SK-N-SH treated with all-trans-retinoic acid at 6 μM for 48 hours (cell line): Measurements from ENCODE around the gene UGP2.

Source experiments
- ATAC-seq: fragments of 200-7000 bp; cut with Tn5 transposase; 3 replicates; pipeline ENCODE4 v1.9.1; 2020; ENCODE audit warnings: mild to moderate bottlenecking, moderate library complexity
- BACH2 ChIP-seq: fragments of 250-450 bp; sonication (Bioruptor Pico); IDR thresholded peaks from 2 replicates; pipeline ENCODE4 v1.9.0; 2021; ENCODE audit warnings: mild to moderate bottlenecking, borderline replicate concordance
- CSDC2 ChIP-seq: fragments of 250-450 bp; sonication (Bioruptor Pico); IDR thresholded peaks from 2 replicates; pipeline ENCODE4 v1.5.0; 2020; ENCODE audit warnings: mild to moderate bottlenecking, moderate library complexity
- GLIS3 ChIP-seq: fragments of 250-450 bp; sonication (Bioruptor Pico); IDR thresholded peaks from 2 replicates; pipeline ENCODE4 v1.5.0; 2020; ENCODE audit warnings: mild to moderate bottlenecking, moderate library complexity
- ISL1 ChIP-seq: fragments of 250-450 bp; sonication (Bioruptor Pico); IDR thresholded peaks from 2 replicates; pipeline ENCODE4 v2.1.2; 2022; ENCODE audit warnings: mild to moderate bottlenecking, moderate library complexity
- OSR1 ChIP-seq: fragments of 250-450 bp; sonication (Bioruptor Pico); IDR thresholded peaks from 2 replicates; pipeline ENCODE4 v1.8.0; 2022; ENCODE audit warnings: moderate library complexity, mild to moderate bottlenecking, inconsistent platforms
- PPARA ChIP-seq: fragments of 250-450 bp; sonication (Bioruptor Pico); IDR thresholded peaks from 2 replicates; pipeline ENCODE4 v1.5.0; 2020; ENCODE audit warnings: mild to moderate bottlenecking, borderline replicate concordance
- RARB ChIP-seq: fragments of 250-450 bp; sonication (Bioruptor Pico); IDR thresholded peaks from 2 replicates; pipeline ENCODE4 v1.8.0; 2021; ENCODE audit warnings: mild to moderate bottlenecking, moderate library complexity
- SNAI2 ChIP-seq: fragments of 250-450 bp; sonication (Bioruptor Pico); IDR thresholded peaks from 2 replicates; pipeline ENCODE4 v1.5.0; 2020; ENCODE audit warnings: mild to moderate bottlenecking, moderate library complexity
- TCF4 ChIP-seq: fragments of 250-450 bp; sonication (Bioruptor Pico); IDR thresholded peaks from 2 replicates; pipeline ENCODE4 v1.8.0; 2021; ENCODE audit warnings: mild to moderate bottlenecking, moderate library complexity, borderline replicate concordance
- TOX ChIP-seq: fragments of 250-450 bp; sonication (Bioruptor Pico); IDR thresholded peaks from 2 replicates; pipeline ENCODE4 v1.8.0; 2021; ENCODE audit warnings: mild to moderate bottlenecking, moderate library complexity, borderline replicate concordance
- ZC3H10 ChIP-seq: fragments of 250-450 bp; sonication (Bioruptor Pico); IDR thresholded peaks from 2 replicates; pipeline ENCODE4 v1.5.1; 2021; ENCODE audit warnings: mild to moderate bottlenecking, moderate library complexity
- ZFP3 ChIP-seq: fragments of 250-450 bp; sonication (Bioruptor Pico); IDR thresholded peaks from 2 replicates; pipeline ENCODE4 v1.5.0; 2020; ENCODE audit warnings: mild to moderate bottlenecking, moderate library complexity
- ZFP30 ChIP-seq: fragments of 450-650 bp; formaldehyde crosslinking; IDR thresholded peaks from 2 replicates; pipeline ENCODE4 v1.5.0; 2022; ENCODE audit warnings: mild to moderate bottlenecking, moderate library complexity
- ZNF565 ChIP-seq: fragments of 450-650 bp; formaldehyde crosslinking; conservative IDR thresholded peaks from 2 replicates; pipeline ENCODE4 v1.5.0; 2020; ENCODE audit warnings: low read depth, mild to moderate bottlenecking, moderate library complexity
- ZNF70 ChIP-seq: fragments of 450-650 bp; formaldehyde crosslinking; IDR thresholded peaks from 2 replicates; pipeline ENCODE4 v1.5.0; 2020; ENCODE audit warnings: mild to moderate bottlenecking, moderate library complexity
- ZNF8 ChIP-seq: fragments of 450-650 bp; formaldehyde crosslinking; IDR thresholded peaks from 2 replicates; pipeline ENCODE4 v1.5.0; 2020; ENCODE audit warnings: mild to moderate bottlenecking, moderate library complexity
- TF ChIP-seq, protein P1 (sequence below): fragments of 250-450 bp; sonication (Bioruptor Pico); IDR thresholded peaks from 2 replicates; pipeline ENCODE4 v1.8.0; 2020; ENCODE audit warnings: mild to moderate bottlenecking, moderate library complexity, borderline replicate concordance
- TF ChIP-seq, protein P2 (sequence below): fragments of 250-450 bp; sonication (Bioruptor Pico); IDR thresholded peaks from 2 replicates; pipeline ENCODE4 v1.5.1; 2020; ENCODE audit warnings: low read depth, mild to moderate bottlenecking, moderate library complexity
- TF ChIP-seq, protein P3 (sequence below): fragments of 250-450 bp; sonication (Bioruptor Pico); IDR thresholded peaks from 2 replicates; pipeline ENCODE4 v1.5.0; 2020; ENCODE audit warnings: mild to moderate bottlenecking, moderate library complexity
- TF ChIP-seq, protein P4 (sequence below): fragments of 250-450 bp; sonication (Bioruptor Pico); IDR thresholded peaks from 2 replicates; pipeline ENCODE4 v1.8.0; 2021; ENCODE audit warnings: low read depth, mild to moderate bottlenecking, moderate library complexity, borderline replicate concordance

Gene UGP2

DNA sequence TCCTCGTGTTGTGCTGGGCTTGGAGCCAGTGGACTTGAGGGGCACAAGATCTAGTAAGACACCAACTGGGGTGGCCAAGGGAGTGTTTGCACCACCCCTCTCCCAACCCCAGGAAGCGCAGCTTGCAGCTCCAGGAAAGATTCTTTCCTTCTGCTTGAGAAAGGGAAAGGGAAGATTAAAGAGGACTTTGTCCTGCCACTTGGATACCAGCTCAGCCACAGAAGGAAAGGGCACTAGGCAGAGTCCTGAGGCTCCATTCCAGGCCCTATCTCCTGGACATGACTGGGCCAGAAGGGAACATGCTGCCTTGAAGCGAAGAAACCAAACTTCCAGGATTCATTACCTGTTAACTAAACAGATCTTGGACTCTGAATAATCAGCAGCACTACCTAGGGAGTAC, 44.9 kb upstream of the UGP2 start:
- ATAC-seq = no peak
- no peak for TF ChIP-seq ZNF8 (CRISPR knock-in tag)
- no peak for TF ChIP-seq TCF4 (CRISPR knock-in tag)
- no peak for TF ChIP-seq SNAI2 (CRISPR knock-in tag)
- TF ChIP-seq OSR1 (CRISPR knock-in tag) = no peak
- no peak for TF ChIP-seq ZFP30 (CRISPR knock-in tag)
- no peak for TF ChIP-seq TOX (CRISPR knock-in tag)
- TF ChIP-seq ZNF565 (CRISPR knock-in tag) = no peak
- no peak for TF ChIP-seq GLIS3
- TF ChIP-seq ZC3H10 (CRISPR knock-in tag) = no peak
- no peak for TF ChIP-seq ISL1 (CRISPR knock-in tag)
- TF ChIP-seq, protein P1, sequence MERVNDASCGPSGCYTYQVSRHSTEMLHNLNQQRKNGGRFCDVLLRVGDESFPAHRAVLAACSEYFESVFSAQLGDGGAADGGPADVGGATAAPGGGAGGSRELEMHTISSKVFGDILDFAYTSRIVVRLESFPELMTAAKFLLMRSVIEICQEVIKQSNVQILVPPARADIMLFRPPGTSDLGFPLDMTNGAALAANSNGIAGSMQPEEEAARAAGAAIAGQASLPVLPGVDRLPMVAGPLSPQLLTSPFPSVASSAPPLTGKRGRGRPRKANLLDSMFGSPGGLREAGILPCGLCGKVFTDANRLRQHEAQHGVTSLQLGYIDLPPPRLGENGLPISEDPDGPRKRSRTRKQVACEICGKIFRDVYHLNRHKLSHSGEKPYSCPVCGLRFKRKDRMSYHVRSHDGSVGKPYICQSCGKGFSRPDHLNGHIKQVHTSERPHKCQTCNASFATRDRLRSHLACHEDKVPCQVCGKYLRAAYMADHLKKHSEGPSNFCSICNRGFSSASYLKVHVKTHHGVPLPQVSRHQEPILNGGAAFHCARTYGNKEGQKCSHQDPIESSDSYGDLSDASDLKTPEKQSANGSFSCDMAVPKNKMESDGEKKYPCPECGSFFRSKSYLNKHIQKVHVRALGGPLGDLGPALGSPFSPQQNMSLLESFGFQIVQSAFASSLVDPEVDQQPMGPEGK (CRISPR knock-in tag) = no peak
- no peak for TF ChIP-seq ZFP3
- TF ChIP-seq RARB = no peak
- TF ChIP-seq BACH2 = no peak
- TF ChIP-seq, protein P2, sequence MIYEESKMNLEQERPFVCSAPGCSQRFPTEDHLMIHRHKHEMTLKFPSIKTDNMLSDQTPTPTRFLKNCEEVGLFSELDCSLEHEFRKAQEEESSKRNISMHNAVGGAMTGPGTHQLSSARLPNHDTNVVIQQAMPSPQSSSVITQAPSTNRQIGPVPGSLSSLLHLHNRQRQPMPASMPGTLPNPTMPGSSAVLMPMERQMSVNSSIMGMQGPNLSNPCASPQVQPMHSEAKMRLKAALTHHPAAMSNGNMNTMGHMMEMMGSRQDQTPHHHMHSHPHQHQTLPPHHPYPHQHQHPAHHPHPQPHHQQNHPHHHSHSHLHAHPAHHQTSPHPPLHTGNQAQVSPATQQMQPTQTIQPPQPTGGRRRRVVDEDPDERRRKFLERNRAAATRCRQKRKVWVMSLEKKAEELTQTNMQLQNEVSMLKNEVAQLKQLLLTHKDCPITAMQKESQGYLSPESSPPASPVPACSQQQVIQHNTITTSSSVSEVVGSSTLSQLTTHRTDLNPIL = no peak

DNA sequence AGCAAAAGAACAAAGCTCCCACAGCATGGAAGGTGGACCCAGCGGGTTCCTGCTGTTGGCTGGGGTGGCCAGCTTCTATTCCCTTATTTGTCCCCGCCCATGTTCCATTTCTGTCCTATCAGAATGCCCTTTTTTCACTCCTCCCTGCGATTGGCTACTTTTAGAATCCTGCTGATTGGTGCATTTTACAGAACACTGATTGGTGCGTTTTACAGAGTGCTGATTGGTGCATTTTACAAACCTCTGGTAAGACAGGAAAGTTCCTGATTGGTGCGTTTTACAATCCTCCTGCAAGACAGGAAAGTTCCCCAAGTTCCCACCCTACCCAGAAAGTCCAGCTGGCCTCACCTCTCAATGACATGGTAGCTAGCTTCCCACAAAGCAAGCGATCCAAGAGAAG, 40.2 kb upstream of the UGP2 start:
- no peak for ATAC-seq
- TF ChIP-seq ZNF70 (CRISPR knock-in tag) = no peak
- TF ChIP-seq ZC3H10 (CRISPR knock-in tag) = no peak
- TF ChIP-seq CSDC2 (CRISPR knock-in tag) = no peak
- TF ChIP-seq, protein P3, sequence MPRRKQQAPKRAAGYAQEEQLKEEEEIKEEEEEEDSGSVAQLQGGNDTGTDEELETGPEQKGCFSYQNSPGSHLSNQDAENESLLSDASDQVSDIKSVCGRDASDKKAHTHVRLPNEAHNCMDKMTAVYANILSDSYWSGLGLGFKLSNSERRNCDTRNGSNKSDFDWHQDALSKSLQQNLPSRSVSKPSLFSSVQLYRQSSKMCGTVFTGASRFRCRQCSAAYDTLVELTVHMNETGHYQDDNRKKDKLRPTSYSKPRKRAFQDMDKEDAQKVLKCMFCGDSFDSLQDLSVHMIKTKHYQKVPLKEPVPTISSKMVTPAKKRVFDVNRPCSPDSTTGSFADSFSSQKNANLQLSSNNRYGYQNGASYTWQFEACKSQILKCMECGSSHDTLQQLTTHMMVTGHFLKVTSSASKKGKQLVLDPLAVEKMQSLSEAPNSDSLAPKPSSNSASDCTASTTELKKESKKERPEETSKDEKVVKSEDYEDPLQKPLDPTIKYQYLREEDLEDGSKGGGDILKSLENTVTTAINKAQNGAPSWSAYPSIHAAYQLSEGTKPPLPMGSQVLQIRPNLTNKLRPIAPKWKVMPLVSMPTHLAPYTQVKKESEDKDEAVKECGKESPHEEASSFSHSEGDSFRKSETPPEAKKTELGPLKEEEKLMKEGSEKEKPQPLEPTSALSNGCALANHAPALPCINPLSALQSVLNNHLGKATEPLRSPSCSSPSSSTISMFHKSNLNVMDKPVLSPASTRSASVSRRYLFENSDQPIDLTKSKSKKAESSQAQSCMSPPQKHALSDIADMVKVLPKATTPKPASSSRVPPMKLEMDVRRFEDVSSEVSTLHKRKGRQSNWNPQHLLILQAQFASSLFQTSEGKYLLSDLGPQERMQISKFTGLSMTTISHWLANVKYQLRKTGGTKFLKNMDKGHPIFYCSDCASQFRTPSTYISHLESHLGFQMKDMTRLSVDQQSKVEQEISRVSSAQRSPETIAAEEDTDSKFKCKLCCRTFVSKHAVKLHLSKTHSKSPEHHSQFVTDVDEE (CRISPR knock-in tag) = no peak
- TF ChIP-seq ZNF8 (CRISPR knock-in tag) = no peak
- no peak for TF ChIP-seq RARB
- TF ChIP-seq, protein P1 (CRISPR knock-in tag) = no peak
- TF ChIP-seq SNAI2 (CRISPR knock-in tag) = no peak
- TF ChIP-seq TCF4 (CRISPR knock-in tag) = no peak
- TF ChIP-seq TOX (CRISPR knock-in tag) = no peak
- no peak for TF ChIP-seq ISL1 (CRISPR knock-in tag)
- TF ChIP-seq, protein P4, sequence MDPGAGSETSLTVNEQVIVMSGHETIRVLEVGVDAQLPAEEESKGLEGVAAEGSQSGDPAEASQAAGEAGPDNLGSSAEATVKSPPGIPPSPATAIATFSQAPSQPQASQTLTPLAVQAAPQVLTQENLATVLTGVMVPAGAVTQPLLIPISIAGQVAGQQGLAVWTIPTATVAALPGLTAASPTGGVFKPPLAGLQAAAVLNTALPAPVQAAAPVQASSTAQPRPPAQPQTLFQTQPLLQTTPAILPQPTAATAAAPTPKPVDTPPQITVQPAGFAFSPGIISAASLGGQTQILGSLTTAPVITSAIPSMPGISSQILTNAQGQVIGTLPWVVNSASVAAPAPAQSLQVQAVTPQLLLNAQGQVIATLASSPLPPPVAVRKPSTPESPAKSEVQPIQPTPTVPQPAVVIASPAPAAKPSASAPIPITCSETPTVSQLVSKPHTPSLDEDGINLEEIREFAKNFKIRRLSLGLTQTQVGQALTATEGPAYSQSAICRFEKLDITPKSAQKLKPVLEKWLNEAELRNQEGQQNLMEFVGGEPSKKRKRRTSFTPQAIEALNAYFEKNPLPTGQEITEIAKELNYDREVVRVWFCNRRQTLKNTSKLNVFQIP = no peak
- no peak for TF ChIP-seq ZFP3
- no peak for TF ChIP-seq PPARA (CRISPR knock-in tag)
- no peak for TF ChIP-seq GLIS3
- TF ChIP-seq OSR1 (CRISPR knock-in tag) = no peak
- TF ChIP-seq, protein P2 = no peak
